Measurements from ENCODE around the gene SCGB1A1.
"Not testable (repeated sequence)": the region's sequence is repeated elsewhere in the genome, so short reads cannot be mapped to it uniquely, and the experiment has no call there.

SCGB1A1 gene

GRCh38 chr11:62418733-62419132, at the start of gene SCGB1A1:
Gene SCGB1A1, plus strand, starts transcription at chr11:62419033. Its CDS starts 63 bp downstream, at chr11:62419096.
- DNase-seq (ENCODE audit: low read depth) = no peak

GRCh38 chr11:62370743-62371440, 47.9 kb upstream of the SCGB1A1 start:
- no peak for DNase-seq (ENCODE audit: low read depth)

GRCh38 chr11:62372871-62373270, 46.0 kb upstream of the SCGB1A1 start:
- no peak for DNase-seq (ENCODE audit: low read depth)

- DNase-seq (ENCODE audit: low read depth) = no peak
Measured at GRCh38 chr11:62373464-62374119, 45.2 kb upstream of the SCGB1A1 start.

GRCh38 chr11:62374801-62375200, 44.0 kb upstream of the SCGB1A1 start:
- no peak for DNase-seq (ENCODE audit: low read depth)

- peak; percentile 73 for DNase-seq (ENCODE audit: low read depth)
Measured at GRCh38 chr11:62378459-62379063, 40.3 kb upstream of the SCGB1A1 start.

GRCh38 chr11:62379586-62379985, 39.2 kb upstream of the SCGB1A1 start:
- not testable (repeated sequence) for DNase-seq (ENCODE audit: low read depth)

- peak; percentile 81 for DNase-seq (ENCODE audit: low read depth)
Measured at GRCh38 chr11:62380821-62381245, 38.0 kb upstream of the SCGB1A1 start.

- no peak for DNase-seq (ENCODE audit: low read depth)
Measured at GRCh38 chr11:62383822-62384221, 35.0 kb upstream of the SCGB1A1 start.

GRCh38 chr11:62386083-62386482, 32.8 kb upstream of the SCGB1A1 start:
- not testable (repeated sequence) for DNase-seq (ENCODE audit: low read depth)

- no peak for DNase-seq (ENCODE audit: low read depth)
Measured at GRCh38 chr11:62387381-62387780, 31.5 kb upstream of the SCGB1A1 start.

- DNase-seq (ENCODE audit: low read depth) = no peak
Measured at GRCh38 chr11:62388999-62389398, 29.8 kb upstream of the SCGB1A1 start.

GRCh38 chr11:62390237-62390636, 28.6 kb upstream of the SCGB1A1 start:
- DNase-seq (ENCODE audit: low read depth) = no peak

GRCh38 chr11:62390722-62391121, 28.1 kb upstream of the SCGB1A1 start:
- DNase-seq (ENCODE audit: low read depth) = no peak

- no peak for DNase-seq (ENCODE audit: low read depth)
Measured at GRCh38 chr11:62391642-62392425, 27.0 kb upstream of the SCGB1A1 start.

- DNase-seq (ENCODE audit: low read depth) = no peak
Measured at GRCh38 chr11:62392506-62392905, 26.3 kb upstream of the SCGB1A1 start.

GRCh38 chr11:62393061-62393611, 25.7 kb upstream of the SCGB1A1 start:
- peak; percentile 41 for DNase-seq (ENCODE audit: low read depth)

GRCh38 chr11:62393735-62394134, 25.1 kb upstream of the SCGB1A1 start:
- no peak for DNase-seq (ENCODE audit: low read depth)

GRCh38 chr11:62394825-62395538, 23.9 kb upstream of the SCGB1A1 start:
- peak; percentile 86 for DNase-seq (ENCODE audit: low read depth)

- DNase-seq (ENCODE audit: low read depth) = no peak
Measured at GRCh38 chr11:62395885-62396551, 22.8 kb upstream of the SCGB1A1 start.
